Cerebellar cortex (tissue), 1 donor: ENCODE data around the gene SLC19A1.
A peak's percentile ranks its signal among the peaks of the same experiment; 100 is the strongest.

Source experiments
- DNase-seq: peaks from one replicate; pipeline ENCODE4 v3.0.0-alpha.2; 2015; ENCODE audit warnings: low spot score

SLC19A1 gene

GRCh38 chr21:45454060-45454925, 87.9 kb downstream of the SLC19A1 start:
- no peak for DNase-seq

GRCh38 chr21:45453308-45453950, 88.8 kb downstream of the SLC19A1 start:
- no peak for DNase-seq

- no peak for DNase-seq
Observed at GRCh38 chr21:45452696-45453307, 89.4 kb downstream of the SLC19A1 start.

- no peak for DNase-seq
Observed at GRCh38 chr21:45451771-45452182, 90.5 kb downstream of the SLC19A1 start.

- DNase-seq = peak; percentile 56
Observed at GRCh38 chr21:45451091-45451740, 91.0 kb downstream of the SLC19A1 start.

- no peak for DNase-seq
Observed at GRCh38 chr21:45450423-45451090, 91.7 kb downstream of the SLC19A1 start.

GRCh38 chr21:45449658-45450422, 92.4 kb downstream of the SLC19A1 start:
- DNase-seq = no peak

GRCh38 chr21:45448810-45449657, 93.2 kb downstream of the SLC19A1 start:
- no peak for DNase-seq

- DNase-seq = no peak
Observed at GRCh38 chr21:45448283-45448809, 93.9 kb downstream of the SLC19A1 start.
